GM23338 (cell line): ENCODE measurements around the gene STX1B. TPM values are rescaled to one million over a fixed set of nuclear protein-coding genes. Genes with fewer than 3 reads are reported as not detected.

Source experiments
- ATAC-seq: fragments of 200-7000 bp; cut with Tn5 transposase; 3 replicates; pipeline ENCODE4 v1.9.1; 2020
- DNase-seq: peaks from one replicate; pipeline ENCODE4 v3.0.0-alpha.2; 2015; ENCODE audit warnings: low spot score
- H2AFZ ChIP-seq: fragments of 200-600 bp; sonication (generic); 2 replicates; pipeline ENCODE4 v1.8.0; 2016; ENCODE audit warnings: antibody characterized with exemption, mild to moderate bottlenecking, moderate library complexity
- H3F3A ChIP-seq: fragments of 200-600 bp; sonication (generic); replicated peaks from 2 replicates; pipeline ENCODE4 v1.8.0; 2017; ENCODE audit warnings: antibody characterized with exemption, mixed run types, low read depth
- H3K27ac ChIP-seq: fragments of 200-600 bp; sonication (generic); 2 replicates; pipeline ENCODE4 v1.6.1; 2016; ENCODE audit warnings: low read depth
- H3K27me3 ChIP-seq: fragments of 200-600 bp; sonication (generic); 2 replicates; pipeline ENCODE4 v1.8.0; 2016; ENCODE audit warnings: mild to moderate bottlenecking, mixed run types, moderate library complexity; ENCODE audit not compliant: insufficient read depth
- H3K36me3 ChIP-seq: fragments of 200-600 bp; sonication (generic); 2 replicates; pipeline ENCODE4 v1.8.0; 2016; ENCODE audit warnings: mild to moderate bottlenecking; ENCODE audit not compliant: insufficient read depth
- H3K4me1 ChIP-seq: fragments of 200-600 bp; sonication (generic); 2 replicates; pipeline ENCODE4 v1.8.0; 2016; ENCODE audit warnings: mild to moderate bottlenecking, moderate library complexity; ENCODE audit not compliant: insufficient read depth
- H3K4me2 ChIP-seq: fragments of 200-600 bp; sonication (generic); 2 replicates; pipeline ENCODE4 v1.7.1; 2017; ENCODE audit warnings: mixed run types
- H3K4me3 ChIP-seq: fragments of 200-600 bp; sonication (generic); 2 replicates; pipeline ENCODE4 v1.6.1; 2016; ENCODE audit warnings: mixed run types
- H3K79me2 ChIP-seq: fragments of 200-600 bp; sonication (generic); replicated peaks from 2 replicates; pipeline ENCODE4 v1.8.0; 2017; ENCODE audit warnings: mild to moderate bottlenecking; ENCODE audit not compliant: insufficient read depth
- H3K9me2 ChIP-seq: fragments of 200-600 bp; sonication (generic); 2 replicates; pipeline ENCODE4 v1.8.0; 2017; ENCODE audit not compliant: insufficient read depth
- H4K20me1 ChIP-seq: fragments of 200-600 bp; sonication (generic); replicated peaks from 2 replicates; pipeline ENCODE4 v1.8.0; 2017; ENCODE audit warnings: mild to moderate bottlenecking; ENCODE audit not compliant: insufficient read depth
- H3K27ac Mint-ChIP-seq: 2 replicates; pipeline ENCODE4 v1.8.0; 2020; ENCODE audit warnings: inconsistent platforms, mild to moderate bottlenecking, moderate library complexity, mixed read lengths
- H3K27me3 Mint-ChIP-seq: 3 replicates; pipeline ENCODE4 v1.8.0; 2022; ENCODE audit warnings: low read depth, mild to moderate bottlenecking, moderate library complexity, mixed read lengths, inconsistent platforms; ENCODE audit not compliant: insufficient read depth, poor library complexity
- H3K36me3 Mint-ChIP-seq: 3 replicates; pipeline ENCODE4 v1.8.0; 2021; ENCODE audit warnings: low read depth, mild to moderate bottlenecking, inconsistent platforms, moderate library complexity, mixed read lengths
- H3K4me1 Mint-ChIP-seq: 3 replicates; pipeline ENCODE4 v1.8.0; 2020; ENCODE audit warnings: mild to moderate bottlenecking, inconsistent platforms, mixed read lengths
- H3K4me3 Mint-ChIP-seq: 3 replicates; pipeline ENCODE4 v1.8.0; 2021; ENCODE audit warnings: moderate library complexity, mild to moderate bottlenecking, inconsistent platforms, mixed read lengths
- H3K9me3 Mint-ChIP-seq: 3 replicates; pipeline ENCODE4 v1.8.0; 2020; ENCODE audit warnings: moderate library complexity, mild to moderate bottlenecking, inconsistent platforms, mixed read lengths
- CTCF ChIP-seq, 2 experiments: fragments of 200-600 bp in 1 of 2; sonication (generic) in 1 of 2; conservative IDR thresholded peaks; 2 replicates each; pipeline versions ENCODE4 v1.5.1 to v1.6.1; 2016 to 2017; ENCODE audit warnings: antibody characterized with exemption in 2 of 2, low read depth in 2 of 2, mild to moderate bottlenecking in 2 of 2, moderate library complexity in 1 of 2
- ETS1 ChIP-seq: IDR thresholded peaks from 2 replicates; pipeline ENCODE4 v1.6.1; 2016; ENCODE audit warnings: antibody characterized with exemption
- EZH2phosphoT487 ChIP-seq: fragments of 200-600 bp; sonication (generic); IDR thresholded peaks from one replicate; pipeline ENCODE4 v1.8.1; 2018; ENCODE audit warnings: antibody characterized with exemption; ENCODE audit not compliant: unreplicated experiment
- JUNB ChIP-seq: IDR thresholded peaks from one replicate; pipeline ENCODE4 v1.6.1; 2016; ENCODE audit warnings: antibody characterized with exemption; ENCODE audit not compliant: unreplicated experiment
- ZNF114 ChIP-seq: fragments of 250-450 bp; sonication (Bioruptor Pico); IDR thresholded peaks from 2 replicates; pipeline ENCODE4 v1.5.0; 2020; ENCODE audit warnings: mild to moderate bottlenecking, moderate library complexity
- ZNF462 ChIP-seq: fragments of 250-450 bp; sonication (Bioruptor Pico); IDR thresholded peaks from 2 replicates; pipeline ENCODE4 v1.5.0; 2020; ENCODE audit warnings: mild to moderate bottlenecking, moderate library complexity
- polyA plus RNA-seq: library from polyadenylated mRNA; unstranded; fragments of >200 nt; fragmentation: Nextera tagmentation; extraction: Ambion mirVana; gene quantifications from 2 replicates; pipeline ENCODE4 v1.2.1, GENCODE V29; 2016
- total RNA-seq: library from RNA; depleted of rRNA; stranded (reverse); fragments of >200 nt; shearing (Covaris generic); gene quantifications from 2 replicates; pipeline ENCODE4 v1.2.3, GENCODE V29; 2014

STX1B gene
- total and polyA plus RNA-seq, 2 experiments from 2014 or later, result 1.7 to 9.5 TPM

GRCh38 chr16:31032736-31033708 lies 22.6 kb upstream of the STX1B start, which contains the start of gene STX4 (continued):
- TF ChIP-seq ZNF462 (CRISPR knock-in tag), result no peak
- TF ChIP-seq JUNB, result no peak
- TF ChIP-seq EZH2phosphoT487, result no peak
- no peak for TF ChIP-seq ZNF114 (CRISPR knock-in tag)

GRCh38 chr16:31031276-31031675 lies 20.8 kb upstream of the STX1B start:
- Mint-ChIP-seq H3K4me1 (peaks cover 9% of the 10 kb centered on the region; the same call in 1 of the 3 replicates), H3K4me3 (0 out of 3 replicates have a peak overlapping the region, but pooled peaks have one; percentile 26), H3K27ac (no peak overlapping the region), H3K9me3 (no peaks in the 10 kb centered on the region; the same call in 2 of the 3 replicates), H3K36me3 (peaks cover 2% of the 10 kb centered on the region; the same call in 1 of the 3 replicates), H3K27me3 (peaks cover 10% of the 10 kb centered on the region)
- no peaks in the 10 kb centered on the region for H3K9me2 ChIP-seq
- DNase-seq (no peak), ATAC-seq (no peak)
- no peak overlapping the region for H3K4me2 ChIP-seq
- H3K27ac ChIP-seq, result no peak overlapping the region
- no peaks in the 10 kb centered on the region; the same call in 1 of the 2 replicates for H3K79me2 ChIP-seq
- H3K4me3 ChIP-seq, result no peak overlapping the region
- no peak overlapping the region for H2AFZ ChIP-seq
- peaks cover 12% of the 10 kb centered on the region for H3F3A ChIP-seq
- H4K20me1 ChIP-seq, result no peaks in the 10 kb centered on the region
- peaks cover 9% of the 10 kb centered on the region for H3K4me1 ChIP-seq
- H3K36me3 ChIP-seq, result no peaks in the 10 kb centered on the region
- H3K27me3 ChIP-seq, result no peaks in the 10 kb centered on the region
- TF ChIP-seq ETS1 (no peak), CTCF (conservative IDR thresholded peaks at IDR 0.05; ENCODE audit: low read depth in 2 of 2) (no peak)
